Measurements from ENCODE around the gene KCNK1. TPM values are rescaled to one million over a fixed set of nuclear protein-coding genes. Genes with fewer than 3 reads are reported as not detected.

KCNK1 gene
- polyA plus RNA-seq, 2 of the 4 experiments (the other 2 are of a cell fraction) = 8.4 to 11.8 TPM

- Histone ChIP-seq H3K9me3 (no peaks in the 10 kb centered on the region), H3K4me2 (no peak overlapping the region), H3K4me3 (no peak overlapping the region), H3K4me1 (peaks cover 27% of the 10 kb centered on the region), H3K27ac (no peak overlapping the region)
- ChIA-PET POLR2A (no interaction called here), CTCF (interaction anchor here (1.0 to 1.2 kb wide), 2 partner anchors 41 to 219 kb away, joined by 3 read pairs; no protein-coding TSS in a partner anchor)
- no peak for FAIRE-seq
- ATAC-seq = no peak
- WGBS (ENCODE audit: missing lambda C conversion rate) = 93% methylated on average over 7 of the region's 7 CpGs
- TF ChIP-seq FOXS1 (CRISPR knock-in tag; IDR thresholded peaks at IDR 0.05) = no peak
- no peak for TF ChIP-seq SREBF2 (IDR thresholded peaks at IDR 0.05)
- TF ChIP-seq JUNB (IDR thresholded peaks at IDR 0.05) = no peak
- no peak for TF ChIP-seq HOXA7 (CRISPR knock-in tag; IDR thresholded peaks at IDR 0.05)
- no peak for TF ChIP-seq ESRRA (IDR thresholded peaks at IDR 0.05; ENCODE audit: borderline replicate concordance, low read length)
- TF ChIP-seq ZSCAN20 (CRISPR knock-in tag; IDR thresholded peaks at IDR 0.05) = no peak
- TF ChIP-seq USF2 (IDR thresholded peaks at IDR 0.05) = no peak
- TF ChIP-seq CBX2 (IDR thresholded peaks at IDR 0.05; ENCODE audit: borderline replicate concordance, low read depth) = no peak
- no peak for TF ChIP-seq CHD4 (IDR thresholded peaks at IDR 0.05; ENCODE audit: borderline replicate concordance)
- no peak for TF ChIP-seq POLR2AphosphoS2 (conservative IDR thresholded peaks at IDR 0.05; ENCODE audit: low read length)
- no peak for TF ChIP-seq RARB (CRISPR knock-in tag; IDR thresholded peaks at IDR 0.05)
- no peak for TF ChIP-seq FOSL2 (IDR thresholded peaks at IDR 0.05)
- no peak for TF ChIP-seq FOSL2 (CRISPR knock-in tag; IDR thresholded peaks at IDR 0.05)
- no peak for TF ChIP-seq CTCF (IDR thresholded peaks at IDR 0.05)
- no peak for TF ChIP-seq EP300 (IDR thresholded peaks at IDR 0.05)
- TF ChIP-seq PBX3 (IDR thresholded peaks at IDR 0.05) = no peak
- no peak for TF ChIP-seq CEBPB (IDR thresholded peaks at IDR 0.05)
- no peak for TF ChIP-seq HEYL (CRISPR knock-in tag; IDR thresholded peaks at IDR 0.05)
- no peak for DNase-seq (ENCODE audit: low read depth in 1 of 2, low spot score in 1 of 2)
These were observed 45.6 kb downstream of the KCNK1 start for GRCh38 chr1:233659495-233659894.

GRCh38 chr1:233661376-233662159, 47.7 kb downstream of the KCNK1 start:
- H3K4me2 ChIP-seq = no peak overlapping the region
- FAIRE-seq (no peak), ATAC-seq (no peak), DNase-seq (ENCODE audit: low read depth in 1 of 2, low spot score in 1 of 2) (no peak)
- no peak overlapping the region for H3K4me3 ChIP-seq
- WGBS (ENCODE audit: missing lambda C conversion rate) = 82% methylated on average over 11 of the region's 11 CpGs
- H3K27ac ChIP-seq = no peak overlapping the region
- H3K4me1 ChIP-seq = peaks cover 6% of the 10 kb centered on the region
- no peaks in the 10 kb centered on the region for H3K9me3 ChIP-seq
- ChIA-PET POLR2A (no interaction called here), CTCF (interaction anchor here (0.7 to 1.2 kb wide), 4 partner anchors 9 to 32 kb away, joined by 3 to 4 read pairs (median 3); no protein-coding TSS in a partner anchor)
- TF ChIP-seq ATOH8 (CRISPR knock-in tag; IDR thresholded peaks at IDR 0.05; ENCODE audit: low read depth) (no peak), HOXB5 (CRISPR knock-in tag; IDR thresholded peaks at IDR 0.05) (no peak), TP53 (CRISPR knock-in tag; IDR thresholded peaks at IDR 0.05) (no peak), GATA3 (IDR thresholded peaks at IDR 0.05; ENCODE audit: borderline replicate concordance) (no peak), MYC (IDR thresholded peaks at IDR 0.05; ENCODE audit: borderline replicate concordance, low read length) (no peak), BCL3 (IDR thresholded peaks at IDR 0.05) (no peak), TFCP2L1 (CRISPR knock-in tag; IDR thresholded peaks at IDR 0.05) (no peak)
